OCI-LY7 (cell line): ENCODE data around the gene AFG1L. TPM values are rescaled to one million over a fixed set of nuclear protein-coding genes. Genes with fewer than 3 reads are reported as not detected.
"Not testable (repeated sequence)": the region's sequence is repeated elsewhere in the genome, so short reads cannot be mapped to it uniquely, and the experiment has no call there.

Source experiments
- BruUV-seq: library from RNA; stranded (reverse); fragments of 400-500 nt; replicated peaks from 2 replicates; lab custom pipeline; 2021; lab: Mats Ljungman, UMichigan
- CTCF ChIA-PET: fragments of 300-600 bp; sonication (Branson Sonifier 250); formaldehyde crosslinking; loops from one replicate; lab custom pipeline; 2022; ENCODE audit warnings: antibody characterized with exemption; ENCODE audit not compliant: unreplicated experiment; lab: Charles Lee
- POLR2A ChIA-PET: fragments of 300-600 bp; sonication (Branson Sonifier 250); formaldehyde crosslinking; loops from one replicate; lab custom pipeline; 2022; ENCODE audit warnings: antibody characterized with exemption; lab: Charles Lee
- DNase-seq: peaks from one replicate; pipeline ENCODE4 v3.0.0-alpha.2; 2015; ENCODE audit warnings: low spot score
- H2AFZ ChIP-seq: fragments of 200-600 bp; sonication (generic), shearing (Covaris generic); 2 replicates; pipeline ENCODE4 v1.6.1; 2014; ENCODE audit warnings: mild to moderate bottlenecking, antibody characterized with exemption, low read length, moderate library complexity
- H3K27ac ChIP-seq: fragments of 200-600 bp; sonication (generic); 2 replicates; pipeline ENCODE4 v1.5.1; 2014; ENCODE audit warnings: mixed run types, low read depth, mild to moderate bottlenecking, moderate library complexity, low read length, inconsistent platforms; ENCODE audit not compliant: poor library complexity, severe bottlenecking
- H3K36me3 ChIP-seq: fragments of 200-600 bp; sonication (generic); 2 replicates; pipeline ENCODE4 v1.6.1; 2014; ENCODE audit warnings: mild to moderate bottlenecking, antibody characterized with exemption, low read length, moderate library complexity, mixed read lengths; ENCODE audit not compliant: insufficient read depth
- H3K4me1 ChIP-seq: fragments of 200-600 bp; sonication (generic); 2 replicates; pipeline ENCODE4 v1.5.1; 2014; ENCODE audit warnings: mild to moderate bottlenecking, low read length; ENCODE audit not compliant: insufficient read depth, poor library complexity, severe bottlenecking
- H3K4me2 ChIP-seq: fragments of 200-600 bp; sonication (generic); 2 replicates; pipeline ENCODE4 v1.6.1; 2014; ENCODE audit warnings: mild to moderate bottlenecking, low read length
- H3K4me3 ChIP-seq: fragments of 200-600 bp; sonication (generic); 2 replicates; pipeline ENCODE4 v1.5.1; 2014; ENCODE audit warnings: mild to moderate bottlenecking, low read depth, low read length; ENCODE audit not compliant: poor library complexity, severe bottlenecking
- H3K79me2 ChIP-seq: fragments of 200-600 bp; sonication (generic); 2 replicates; pipeline ENCODE4 v1.6.1; 2016; ENCODE audit warnings: low read depth, mild to moderate bottlenecking, low read length, moderate library complexity, mixed read lengths; ENCODE audit not compliant: insufficient read depth
- H3K9me2 ChIP-seq: fragments of 200-600 bp; sonication (generic); 2 replicates; pipeline ENCODE4 v1.6.1; 2016; ENCODE audit warnings: mild to moderate bottlenecking, low read length, mixed read lengths; ENCODE audit not compliant: insufficient read depth
- H3K9me3 ChIP-seq: fragments of 200-600 bp; sonication (generic); 2 replicates; pipeline ENCODE4 v1.6.1; 2014; ENCODE audit warnings: mild to moderate bottlenecking, mixed run types, low read length, mixed read lengths
- H4K20me1 ChIP-seq: fragments of 200-600 bp; sonication (generic); 2 replicates; pipeline ENCODE4 v1.6.1; 2014; ENCODE audit warnings: mild to moderate bottlenecking, antibody characterized with exemption, low read length, moderate library complexity, mixed read lengths; ENCODE audit not compliant: insufficient read depth
- CTCF ChIP-seq: fragments of 200-600 bp; sonication (generic); conservative IDR thresholded peaks from 2 replicates; pipeline ENCODE4 v1.5.1; 2014; ENCODE audit warnings: mild to moderate bottlenecking, antibody characterized with exemption, low read length, moderate library complexity, mixed read lengths
- EZH2phosphoT487 ChIP-seq: fragments of 200-600 bp; sonication (generic); IDR thresholded peaks from 2 replicates; pipeline ENCODE4 v1.6.1; 2018; ENCODE audit warnings: low read depth, borderline replicate concordance, mild to moderate bottlenecking, mixed run types, antibody characterized with exemption, low read length, moderate library complexity, mixed read lengths
- intact Hi-C: fragments of 100-400 bp; cut with micrococcal nuclease; formaldehyde crosslinking; loops from one replicate; pipeline ENCODE4 v1.10.0; 2022; ENCODE audit not compliant: unreplicated experiment
- total RNA-seq, 2 experiments: library from RNA; depleted of rRNA in 1 of 2; stranded (reverse); fragments of >200 nt in 1 of 2; shearing (Covaris generic) in 1 of 2; gene quantifications; 2 replicates each; pipeline ENCODE4 v1.2.3, GENCODE V29; 2014 to 2022

AFG1L gene
- total RNA-seq, 2 experiments from 2014 or later = 8.9 to 9.0 TPM

DNA sequence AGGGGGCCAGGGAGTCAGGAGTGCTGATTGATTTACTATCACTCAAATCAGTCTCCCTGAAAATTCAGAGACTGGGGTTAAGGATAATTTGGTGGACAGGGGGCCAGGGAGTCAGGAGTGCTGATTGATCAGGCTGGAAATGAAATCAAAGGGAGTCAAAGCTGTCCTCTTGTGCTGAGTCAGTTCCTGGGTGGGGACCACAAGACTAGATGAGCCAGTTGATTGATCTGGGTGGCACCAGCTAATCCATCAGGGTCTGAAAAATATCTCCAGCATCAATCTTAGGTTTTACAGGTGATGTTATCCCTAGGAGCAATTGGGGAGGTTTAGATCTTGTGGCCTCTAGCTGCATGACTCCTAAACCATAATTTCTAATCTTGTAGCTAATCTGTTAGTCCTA, 6.1 kb upstream of the AFG1L start:
- no peaks in the 10 kb centered on the region for H3K9me2 ChIP-seq
- H3K4me1 ChIP-seq = peaks cover 27% of the 10 kb centered on the region
- no peak for DNase-seq
- no peak overlapping the region; the same call in 1 of the 2 replicates for H2AFZ ChIP-seq
- no peaks in the 10 kb centered on the region for H3K79me2 ChIP-seq
- no peaks in the 10 kb centered on the region for H3K9me3 ChIP-seq
- TF ChIP-seq EZH2phosphoT487 = no peak
- TF ChIP-seq CTCF = no peak
- H3K36me3 ChIP-seq = no peaks in the 10 kb centered on the region
- H3K27ac ChIP-seq = no peak overlapping the region
- BruUV-seq = no TSS peak
- POLR2A ChIA-PET = no interaction called here
- H4K20me1 ChIP-seq = no peaks in the 10 kb centered on the region
- intact Hi-C loops = no loop called here
- H3K4me3 ChIP-seq = no peak overlapping the region
- no peak overlapping the region for H3K4me2 ChIP-seq
- CTCF ChIA-PET = no interaction called here

DNA sequence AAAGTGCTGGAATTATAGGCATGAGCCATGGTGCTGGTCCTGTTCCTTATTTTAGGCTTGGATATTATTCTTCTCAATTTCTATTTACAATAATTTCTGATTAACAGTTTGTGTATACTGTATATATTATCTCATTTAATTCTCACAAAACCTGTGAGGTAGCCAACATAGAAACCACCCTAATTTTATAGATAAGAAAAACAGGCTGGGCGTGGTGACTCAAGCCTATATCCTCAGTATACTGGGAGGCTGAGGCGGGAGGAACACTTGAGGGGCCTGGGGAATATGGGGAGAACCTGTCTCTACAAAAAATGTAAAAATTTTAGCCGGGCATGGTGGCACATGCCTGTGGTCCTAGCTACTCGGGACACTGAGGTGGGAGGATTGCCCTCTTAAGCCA, 3.8 kb upstream of the AFG1L start:
- CTCF ChIA-PET = no interaction called here
- Histone ChIP-seq H3K36me3 (no peaks in the 10 kb centered on the region), H3K4me2 (no peak overlapping the region), H3K9me2 (no peaks in the 10 kb centered on the region), H4K20me1 (no peaks in the 10 kb centered on the region), H3K9me3 (no peaks in the 10 kb centered on the region), H3K79me2 (peaks cover 9% of the 10 kb centered on the region; the same call in 1 of the 2 replicates), H3K27ac (no peak overlapping the region), H3K4me1 (peaks cover 19% of the 10 kb centered on the region), H2AFZ (no peak overlapping the region), H3K4me3 (no peak overlapping the region)
- POLR2A ChIA-PET = interaction anchor here (0.6 kb wide), 1 partner anchor 16 kb away, joined by 5 read pairs; no protein-coding TSS in a partner anchor
- BruUV-seq = no TSS peak
- intact Hi-C loops = no loop called here
- DNase-seq = no peak
- TF ChIP-seq EZH2phosphoT487 (no peak), CTCF (no peak)

- H3K27ac ChIP-seq, BruUV-seq, intact Hi-C loops, H3K9me2 ChIP-seq, H2AFZ ChIP-seq, H3K4me3 ChIP-seq, CTCF ChIA-PET, H3K36me3 ChIP-seq, DNase-seq, H4K20me1 ChIP-seq, H3K4me2 ChIP-seq, H3K9me3 ChIP-seq: not testable (repeated sequence)
- POLR2A ChIA-PET = interaction anchor here (0.7 kb wide), 1 partner anchor 15 kb away, joined by 5 read pairs; no protein-coding TSS in a partner anchor
- H3K79me2 ChIP-seq = peaks cover 19% of the 10 kb centered on the region; the same call in 1 of the 2 replicates
- peaks cover 19% of the 10 kb centered on the region for H3K4me1 ChIP-seq
These were observed 2.3 kb upstream of the AFG1L start for GRCh38 chr6:108292561-108292960.
